ENCODE results near the gene TTLL11.
"Not testable (repeated sequence)": the region's sequence is repeated elsewhere in the genome, so short reads cannot be mapped to it uniquely, and the experiment has no call there.

GRCh38 chr9:121792476-121792875, 300.6 kb downstream of the TTLL11 start:
- TF ChIP-seq GABPA (IDR thresholded peaks at IDR 0.05; ENCODE audit: borderline replicate concordance, insufficient read depth, low read length); CEBPB (IDR thresholded peaks at IDR 0.05; ENCODE audit: low read depth, low read length); POLR2A (IDR thresholded peaks at IDR 0.05; ENCODE audit: control extremely low read depth in 1 of 2, low read depth in 2 of 2, low read length in 2 of 2); RXRA (IDR thresholded peaks at IDR 0.05; ENCODE audit: insufficient read depth, low read depth, low read length); YY1 (IDR thresholded peaks at IDR 0.05; ENCODE audit: low read depth, low read length); CTCF (IDR thresholded peaks at IDR 0.05; ENCODE audit: control extremely low read depth in 1 of 3, insufficient read depth in 1 of 3, low read depth in 1 of 3, low read length in 3 of 3); JUN (IDR thresholded peaks at IDR 0.05; ENCODE audit: low read depth, low read length); POLR2AphosphoS5 (IDR thresholded peaks at IDR 0.05; ENCODE audit: low read depth, low read length); CHD2 (IDR thresholded peaks at IDR 0.05; ENCODE audit: low read length); EGR1 (IDR thresholded peaks at IDR 0.05; ENCODE audit: borderline replicate concordance, low read depth, low read length); MAX (IDR thresholded peaks at IDR 0.05): not testable (repeated sequence)

Measured in H1 (cell line).